Fibroblast of skin of right biceps (primary cell): Measurements from ENCODE around the gene DNAL1.

Experiments
- DNase-seq: peaks from one replicate; pipeline ENCODE4 v3.0.0-alpha.2; 2013

DNAL1 gene

DNA sequence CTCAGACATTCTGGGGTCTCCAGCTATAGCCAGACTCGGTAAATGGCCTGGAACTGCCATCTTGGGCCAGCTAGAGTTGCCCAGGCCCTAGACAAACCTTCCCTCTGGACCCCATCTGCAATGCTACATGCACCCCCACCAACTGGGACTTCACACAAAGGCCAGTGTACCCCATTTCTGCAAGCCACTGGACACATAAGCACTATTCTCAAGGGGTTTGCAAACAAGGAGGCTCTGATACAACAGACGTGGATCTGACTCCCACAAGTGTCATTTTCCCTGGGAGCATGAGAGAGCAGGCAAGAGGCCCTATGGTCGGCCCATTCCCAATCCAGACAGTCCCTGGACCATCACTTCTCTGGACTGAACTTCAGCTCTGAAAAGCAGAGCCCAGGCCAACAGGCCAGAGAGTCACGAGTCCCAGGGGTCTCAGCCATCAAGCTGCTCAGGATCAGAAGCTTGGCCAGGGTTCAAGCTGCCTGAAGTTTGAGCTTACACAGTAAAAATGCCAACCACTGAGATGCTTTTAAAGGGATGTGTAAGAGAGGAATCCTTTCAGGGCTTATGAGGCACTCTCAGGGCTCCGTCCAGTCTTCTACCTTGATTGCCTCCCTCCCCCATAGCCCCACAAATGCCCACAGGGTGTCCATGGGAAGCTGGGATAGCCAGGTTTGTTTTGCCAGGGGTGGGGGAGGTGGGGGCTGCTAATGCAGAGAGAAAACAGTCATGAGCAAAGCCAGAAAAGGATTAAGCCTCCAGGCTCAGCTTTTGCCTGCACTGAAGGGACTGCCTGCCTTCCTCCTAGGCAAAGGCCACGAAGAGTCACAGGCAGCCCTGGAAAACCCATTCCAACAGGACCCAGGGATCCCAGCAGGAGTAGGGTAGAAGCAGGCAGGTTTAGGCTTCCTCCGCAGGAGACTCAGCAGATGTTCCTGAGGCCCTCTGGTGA lies 101.1 kb downstream of the DNAL1 start:
- no peak for DNase-seq

DNA sequence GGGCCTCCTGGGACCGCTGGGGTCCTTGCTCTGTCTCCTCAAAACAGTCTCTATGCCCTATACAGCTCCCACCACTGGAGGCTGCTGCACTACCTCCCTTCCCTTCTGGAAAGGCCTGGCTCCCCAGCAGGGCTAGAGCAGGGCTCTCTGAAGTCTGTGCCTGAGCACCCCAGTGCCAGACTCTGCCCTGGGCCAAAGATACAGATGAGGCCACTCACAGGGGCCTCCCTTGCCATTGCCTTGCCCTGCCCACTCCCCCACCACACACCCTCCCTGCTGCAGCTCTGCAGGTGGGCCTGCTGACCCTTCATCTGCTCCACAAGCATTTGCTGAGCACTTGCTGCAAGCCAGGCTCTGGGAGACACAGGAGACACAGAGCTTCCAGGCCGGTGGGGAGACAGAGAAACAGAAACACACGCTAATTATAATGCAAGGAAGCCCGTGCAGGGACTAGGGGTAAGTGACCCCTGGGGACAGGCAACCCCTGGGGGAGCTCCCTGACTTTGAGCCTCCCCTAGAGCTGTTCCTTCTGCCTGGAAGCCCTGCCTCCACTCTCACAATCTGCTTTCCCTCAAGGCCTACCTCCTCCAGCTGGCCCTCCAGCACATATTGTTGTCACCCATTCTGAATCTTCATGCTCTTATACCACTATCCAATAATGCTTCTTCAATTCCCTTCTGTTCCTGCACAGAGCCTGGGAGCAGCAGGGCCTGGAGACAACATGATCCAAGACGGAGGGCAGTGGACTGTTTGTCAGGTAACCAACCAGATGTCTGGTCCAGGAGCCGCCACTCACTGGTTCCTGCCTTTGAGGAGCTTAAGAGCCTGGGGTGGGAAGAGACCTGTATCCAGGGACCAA lies 102.0 kb downstream of the DNAL1 start:
- DNase-seq = no peak

DNA sequence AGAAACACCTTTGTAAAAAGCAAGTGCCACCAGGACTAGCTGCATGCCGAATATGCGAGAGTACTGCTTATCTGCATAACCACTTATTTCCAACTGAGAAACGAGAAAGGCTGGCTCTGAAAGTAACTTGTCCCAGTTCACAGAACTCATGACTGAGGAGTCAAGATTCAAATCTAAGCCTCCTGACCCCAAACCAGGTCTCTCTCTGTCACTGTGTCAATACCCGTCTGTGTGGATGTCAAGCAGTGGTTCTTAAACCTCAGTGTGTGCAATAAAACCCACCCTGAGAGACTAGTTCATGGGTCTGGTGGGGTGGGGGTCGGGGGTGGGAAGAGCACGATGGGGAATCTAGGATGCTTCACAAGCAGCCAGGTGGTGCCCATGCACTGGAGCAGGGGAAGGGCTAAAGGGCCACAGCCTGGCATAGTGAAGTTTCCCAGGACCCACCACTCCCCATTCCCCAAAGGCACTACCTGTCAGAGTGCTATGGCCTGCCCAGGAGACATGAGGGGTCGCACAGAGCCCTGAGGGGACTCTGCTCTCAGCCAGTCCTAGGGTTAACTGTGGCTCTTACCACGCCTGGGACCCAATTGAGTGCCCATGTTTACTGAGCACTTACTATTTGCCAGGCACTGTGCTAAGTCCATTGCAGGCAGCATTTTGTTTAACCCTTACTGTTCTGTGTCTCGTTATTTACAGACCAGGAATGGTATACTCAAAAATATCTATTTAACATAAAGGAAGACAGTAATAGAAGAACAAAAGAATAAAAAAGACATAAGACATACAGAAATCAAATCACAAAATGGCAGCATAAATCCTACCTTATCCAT lies 102.8 kb downstream of the DNAL1 start:
- DNase-seq = no peak

DNA sequence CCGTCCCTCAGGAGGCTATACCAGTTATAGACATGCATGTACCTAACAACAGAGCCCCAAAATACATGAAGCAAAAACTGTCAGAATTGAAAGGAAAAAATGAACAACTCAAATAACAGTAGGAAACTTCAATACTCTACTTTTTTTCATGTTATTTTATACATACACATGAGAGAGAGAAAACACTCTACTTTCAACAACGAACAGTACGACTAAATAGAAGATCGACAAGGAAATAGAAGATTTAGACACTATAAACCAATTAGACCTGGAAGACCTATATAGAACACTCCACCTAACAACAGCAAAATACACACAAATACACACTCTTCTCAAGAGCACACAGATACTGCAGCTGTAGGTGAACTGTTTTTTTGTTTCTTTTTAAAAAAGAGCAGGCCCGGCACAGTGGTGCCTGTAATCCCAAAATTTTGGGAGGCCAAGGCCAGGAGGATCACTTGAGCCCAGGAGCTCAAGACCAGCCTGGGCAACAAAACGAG lies 104.1 kb downstream of the DNAL1 start:
- no peak for DNase-seq

DNA sequence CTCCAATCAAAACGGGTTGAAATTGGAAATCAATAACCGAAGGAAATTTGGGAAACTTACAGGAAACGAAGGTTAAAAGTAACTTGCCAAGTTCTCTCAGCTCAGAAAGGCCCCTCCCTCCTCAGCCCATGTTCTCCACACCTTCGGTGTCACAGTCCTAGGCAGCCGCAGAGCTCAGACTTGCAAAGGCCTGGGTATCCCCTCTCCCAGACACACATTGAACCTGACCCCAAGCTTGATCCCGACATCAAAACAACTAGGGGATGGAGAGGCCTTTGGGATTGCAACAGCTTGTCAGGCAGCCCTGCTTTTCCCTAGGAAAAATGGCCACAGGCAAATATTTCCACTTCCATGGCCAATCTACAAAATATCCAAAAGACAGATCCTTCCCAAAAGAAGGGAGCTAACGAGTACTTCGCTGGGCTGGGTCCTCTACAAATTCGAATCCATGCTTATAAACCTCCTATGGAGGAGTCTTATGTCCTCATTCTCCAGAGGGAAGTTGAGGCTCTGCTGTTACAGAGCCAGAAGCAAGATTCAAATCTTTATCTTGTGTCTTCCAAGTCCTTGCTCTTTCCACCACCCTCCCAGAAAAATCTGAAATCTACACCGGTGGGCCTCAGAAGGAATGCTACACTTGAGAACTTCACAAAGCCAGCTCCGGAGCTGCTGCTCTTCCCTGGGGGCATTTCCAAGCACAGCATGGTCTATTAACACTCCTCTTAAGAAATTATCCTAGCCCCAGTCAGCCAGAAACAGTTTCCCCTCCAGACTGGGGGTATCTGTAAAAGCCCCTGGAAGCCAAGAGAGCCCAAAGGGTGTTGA lies 105.1 kb downstream of the DNAL1 start:
- no peak for DNase-seq

DNA sequence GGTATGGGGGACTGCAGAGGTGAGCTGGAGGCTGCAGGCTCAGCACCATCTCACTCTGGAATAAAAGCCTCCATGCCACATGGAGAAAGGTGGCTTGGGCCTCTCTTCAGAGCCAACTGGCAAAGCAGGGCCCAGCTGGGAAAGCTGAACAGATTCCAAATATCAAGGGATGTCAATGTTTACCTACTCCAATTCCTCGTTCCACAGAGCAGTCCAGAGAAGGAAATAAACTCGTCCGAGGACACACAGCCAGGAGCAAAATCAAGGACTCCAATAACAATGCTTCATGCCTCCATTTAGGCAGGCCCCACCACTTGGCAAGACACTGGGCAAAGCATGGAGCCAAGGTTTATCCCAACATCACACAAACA lies 105.7 kb downstream of the DNAL1 start:
- no peak for DNase-seq

DNA sequence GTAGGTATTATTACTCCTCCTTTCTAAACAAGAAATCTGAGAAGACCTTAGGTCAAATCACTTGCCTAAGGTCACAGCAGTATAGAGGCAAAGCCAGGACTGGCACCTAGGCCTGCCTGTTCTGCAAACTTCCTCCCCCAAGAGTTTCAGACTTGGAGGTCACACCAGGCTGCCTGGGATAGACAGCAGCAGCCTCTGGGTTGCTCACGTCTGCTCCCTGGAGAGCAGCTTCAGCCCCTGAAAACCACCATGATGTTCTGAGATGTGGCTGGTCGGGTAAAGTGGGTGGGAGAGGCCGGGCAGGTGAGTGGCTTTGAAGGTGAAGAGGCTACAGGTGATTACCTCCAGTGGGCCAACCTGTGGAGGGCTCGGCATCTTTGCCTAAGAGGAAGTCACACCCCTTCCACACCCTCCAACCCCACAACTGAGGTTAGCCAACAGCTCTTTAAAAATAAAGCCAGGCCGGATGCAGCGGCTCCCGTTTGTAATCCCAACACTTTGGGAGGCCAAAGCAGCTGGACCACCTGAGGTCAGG lies 106.4 kb downstream of the DNAL1 start:
- no peak for DNase-seq

DNA sequence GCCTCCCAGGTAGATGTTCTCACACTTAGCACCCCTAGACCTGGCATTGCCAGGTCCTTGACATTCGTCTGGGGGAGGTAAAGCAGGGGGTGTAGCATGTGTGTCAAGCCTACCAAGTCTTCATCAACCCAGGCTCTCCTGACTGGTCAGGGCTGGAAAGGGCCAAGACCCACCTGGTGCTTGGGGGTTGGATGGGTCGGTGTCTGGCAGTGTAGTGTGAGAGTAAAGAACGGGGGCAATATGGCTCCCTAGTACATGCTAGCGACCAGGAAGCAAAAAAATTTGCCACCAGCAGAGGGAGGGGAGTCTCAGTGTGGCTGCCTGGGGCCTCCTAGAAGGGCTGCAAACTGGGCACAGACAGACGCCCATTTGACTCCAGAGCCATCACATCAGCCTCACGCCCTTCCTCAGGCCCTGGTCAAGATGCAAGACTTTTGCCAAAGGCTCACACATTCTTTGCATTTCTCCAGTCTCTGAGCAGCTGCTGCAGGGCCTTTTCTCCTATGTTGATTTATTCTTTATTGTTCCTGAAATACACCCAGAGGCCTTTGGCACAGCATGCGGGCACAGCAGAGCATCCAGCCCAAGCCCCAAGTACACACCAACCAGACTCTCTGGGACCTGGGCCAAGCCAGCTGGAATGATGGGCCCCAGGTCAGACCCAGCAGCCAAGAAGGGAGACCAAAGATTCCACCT lies 107.7 kb downstream of the DNAL1 start:
- no peak for DNase-seq
